GM12864 (cell line): ENCODE measurements around the gene FLNB.

Experiments
- DNase-seq: peaks from one replicate; pipeline ENCODE4 v3.0.0-alpha.2; 2011; ENCODE audit warnings: low read depth
- H3K4me3 ChIP-seq: 2 replicates; pipeline ENCODE4 v1.5.1; 2011; ENCODE audit warnings: mild to moderate bottlenecking, low read depth, low read length, control low read depth
- CTCF ChIP-seq: IDR thresholded peaks from 2 replicates; pipeline ENCODE4 v1.5.1; 2011; ENCODE audit warnings: low read depth, mild to moderate bottlenecking, moderate library complexity, low read length, control low read depth, inconsistent platforms; ENCODE audit errors: missing control alignments

Gene FLNB

GRCh38 chr3:58148049-58148448 lies 139.8 kb downstream of the FLNB start:
- TF ChIP-seq CTCF: no peak
- no peak for DNase-seq
- H3K4me3 ChIP-seq: no peak overlapping the region

GRCh38 chr3:58150130-58150809 lies 142.0 kb downstream of the FLNB start:
- TF ChIP-seq CTCF: no peak
- no peak for DNase-seq
- H3K4me3 ChIP-seq: no peak overlapping the region

GRCh38 chr3:58150810-58151199 lies 142.6 kb downstream of the FLNB start:
- no peak for DNase-seq
- H3K4me3 ChIP-seq: no peak overlapping the region
- no peak for TF ChIP-seq CTCF

GRCh38 chr3:58151637-58152036 lies 143.4 kb downstream of the FLNB start:
- DNase-seq: no peak
- no peak overlapping the region for H3K4me3 ChIP-seq
- no peak for TF ChIP-seq CTCF

- H3K4me3 ChIP-seq: no peak overlapping the region
- DNase-seq: no peak
- no peak for TF ChIP-seq CTCF
Measured at GRCh38 chr3:58152225-58153015, 144.2 kb downstream of the FLNB start.

- no peak for DNase-seq
- H3K4me3 ChIP-seq: no peak overlapping the region
- no peak for TF ChIP-seq CTCF
Measured at GRCh38 chr3:58153371-58153770, 145.1 kb downstream of the FLNB start.
